Measurements from ENCODE around the gene CFAP74.
"Not testable (repeated sequence)": the region's sequence is repeated elsewhere in the genome, so short reads cannot be mapped to it uniquely, and the experiment has no call there.

- TF ChIP-seq CTCF (conservative IDR thresholded peaks at IDR 0.05; ENCODE audit: low read depth, low read length); EZH2 (IDR thresholded peaks at IDR 0.05; ENCODE audit: low read length, unreplicated experiment); EZH2phosphoT487 (IDR thresholded peaks at IDR 0.05; ENCODE audit: borderline replicate concordance, low read length): not testable (repeated sequence)
These were observed 68.7 kb downstream of the CFAP74 start for GRCh38 chr1:1934848-1935247.

All from PC-3 (cell line).